Measurements from ENCODE around the gene ADPRHL1. TPM values are rescaled to one million over a fixed set of nuclear protein-coding genes. Genes with fewer than 3 reads are reported as not detected.

ADPRHL1 gene
- total RNA-seq, 1 donor from 2014 or later, result 442 TPM

DNA sequence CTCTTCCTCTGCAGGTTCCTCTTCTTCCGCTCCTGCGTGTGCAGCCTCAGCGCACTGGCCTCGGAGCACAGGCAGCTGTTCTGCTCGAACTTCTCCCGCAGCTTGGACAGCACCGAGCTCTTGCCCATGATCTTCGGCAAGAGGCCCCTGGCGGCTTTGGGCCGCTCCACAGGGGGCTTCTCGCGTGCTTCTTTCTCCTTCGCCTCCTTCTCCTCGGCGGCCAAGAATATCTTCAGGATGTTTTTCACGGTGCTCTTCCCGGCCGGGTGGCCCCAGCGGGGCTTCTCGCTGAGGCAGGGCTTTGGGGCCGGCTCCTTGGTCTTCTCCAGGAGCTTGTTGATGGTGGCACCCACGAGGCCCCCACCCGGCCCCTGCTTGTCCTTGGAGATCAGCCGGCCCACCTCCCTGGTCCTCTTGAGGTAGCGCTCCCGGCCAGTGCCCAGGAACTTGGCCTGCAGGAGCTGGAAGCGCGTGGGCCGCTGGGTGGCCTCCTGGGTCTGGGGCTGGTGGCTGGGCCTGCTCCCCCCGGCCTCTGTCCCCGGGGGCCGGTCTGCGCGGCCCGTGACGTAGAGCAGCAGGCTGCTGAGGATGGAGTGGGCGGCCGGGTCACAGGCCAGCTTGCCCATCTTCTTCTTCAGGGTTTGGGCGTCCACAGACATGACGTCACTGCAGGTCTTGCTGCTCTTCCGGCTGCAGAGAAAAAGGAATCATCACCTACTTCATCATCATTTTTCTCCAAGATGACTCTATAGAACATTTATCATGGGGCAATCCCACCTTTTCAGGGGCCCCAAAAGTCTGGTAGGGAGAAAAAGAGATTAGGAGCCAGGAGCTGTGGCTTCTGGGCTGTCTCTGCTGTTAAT is 45.5 kb downstream of the ADPRHL1 start:
- peak; percentile 46 for DNase-seq
- intact Hi-C loops (cut with micrococcal nuclease), result no loop called here

DNA sequence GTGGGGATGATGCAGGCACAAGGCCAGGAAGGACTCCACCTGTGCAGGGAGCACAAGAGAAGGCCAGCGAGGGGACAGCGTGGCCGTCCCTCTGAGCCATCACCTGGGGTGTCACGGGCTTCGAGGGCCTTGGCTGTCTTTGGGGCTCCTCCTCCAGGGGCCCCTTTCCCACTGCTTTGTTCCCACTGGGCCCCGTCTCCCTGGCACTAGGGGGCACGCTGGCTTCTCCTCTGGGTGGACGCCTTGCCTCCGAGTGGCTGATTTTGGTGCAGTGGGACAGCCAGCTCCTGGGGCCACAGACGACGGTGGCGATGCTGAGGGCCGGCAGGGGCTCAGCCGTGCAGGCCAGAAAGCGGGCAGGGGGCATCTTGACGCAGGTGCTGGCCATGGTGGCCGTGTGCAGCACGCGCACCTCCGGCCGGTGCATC is 46.2 kb downstream of the ADPRHL1 start:
- intact Hi-C loops (cut with micrococcal nuclease), result no loop called here
- no peak for ATAC-seq
- DNase-seq, result no peak

More for the DNA sequence above, 45.5 kb downstream of the ADPRHL1 start:
- no peak for ATAC-seq

DNA sequence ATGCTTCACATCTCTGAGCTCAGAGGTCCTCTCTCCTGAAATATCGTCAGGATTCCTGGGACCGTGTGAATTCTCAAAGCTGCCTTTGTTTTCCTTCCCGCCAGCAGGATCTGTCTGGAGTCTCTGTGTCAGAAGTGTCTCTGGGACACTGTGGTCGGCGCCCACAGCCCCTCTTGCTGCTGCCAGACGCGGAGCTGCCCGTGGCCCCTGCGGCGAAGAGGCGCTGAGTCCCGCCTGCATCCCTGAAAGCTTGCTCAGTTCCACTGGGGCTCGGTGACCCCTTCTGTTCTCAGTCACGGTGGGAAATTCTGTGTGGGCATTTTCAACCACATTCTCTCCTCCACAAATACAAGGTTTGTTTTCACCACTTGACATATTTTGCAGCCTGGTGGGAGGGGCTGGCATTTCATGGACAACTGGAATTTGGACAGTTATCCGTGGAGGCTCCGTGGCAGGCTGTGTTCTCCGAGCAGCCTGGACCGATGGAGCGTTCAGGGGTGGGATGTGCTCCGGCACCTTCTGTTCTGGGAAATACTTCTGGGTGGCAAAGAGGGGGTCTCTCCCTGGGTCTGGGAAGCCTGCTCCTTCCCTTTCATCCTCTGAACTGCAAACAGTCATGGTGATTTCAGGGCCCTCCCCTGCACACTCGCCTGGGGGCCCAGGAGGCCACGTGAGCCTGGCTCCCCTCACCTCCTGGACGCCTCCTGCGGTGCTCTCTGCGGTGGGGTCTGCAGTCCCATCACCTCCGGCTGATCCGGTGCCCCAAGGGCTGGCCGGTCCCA is 46.8 kb downstream of the ADPRHL1 start:
- no peak for DNase-seq
- intact Hi-C loops (cut with micrococcal nuclease), result no loop called here

DNA sequence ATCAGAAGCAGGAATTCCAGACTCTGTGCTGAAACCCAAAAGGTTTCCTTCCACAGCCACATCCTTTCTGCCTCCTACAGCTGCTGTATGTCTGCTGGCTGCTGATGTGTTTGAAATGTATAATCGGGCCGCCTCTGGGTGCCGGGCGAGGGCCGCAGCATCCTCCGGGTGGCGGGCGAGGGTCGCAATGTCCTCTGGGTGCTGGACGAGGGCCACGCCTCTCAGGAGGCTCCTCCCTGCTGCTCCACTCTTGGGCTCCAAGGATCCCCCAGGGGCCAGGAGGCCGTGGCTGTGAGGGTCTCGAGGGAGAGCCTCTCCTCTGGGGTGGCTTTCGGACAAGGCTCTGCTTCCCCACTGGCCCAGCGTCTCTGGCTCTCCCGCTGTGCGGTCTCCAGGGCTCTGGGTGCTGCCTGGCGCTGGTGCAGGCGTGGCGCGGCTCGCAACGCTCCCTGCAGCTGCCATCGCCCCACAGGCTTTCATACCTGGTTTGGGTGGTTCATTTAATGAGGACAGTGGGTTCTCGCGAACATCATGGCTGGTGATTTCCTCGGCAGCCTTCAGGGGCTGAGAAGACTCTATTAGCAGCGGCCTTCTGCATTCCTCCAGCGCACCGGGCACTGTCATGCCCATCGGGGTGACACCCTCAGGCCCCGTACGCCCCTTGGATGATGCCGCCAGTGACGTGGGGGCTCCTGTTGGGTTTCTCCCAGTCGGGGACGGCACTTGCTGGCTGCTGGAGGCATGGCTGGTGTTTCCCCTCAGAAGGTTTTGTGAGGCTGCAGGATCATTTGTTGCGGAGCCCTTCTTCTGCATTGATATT is 47.6 kb downstream of the ADPRHL1 start:
- intact Hi-C loops (cut with micrococcal nuclease), result no loop called here
- ATAC-seq, result no peak
- no peak for DNase-seq

More for the DNA sequence above, 46.8 kb downstream of the ADPRHL1 start:
- ATAC-seq, result no peak

DNA sequence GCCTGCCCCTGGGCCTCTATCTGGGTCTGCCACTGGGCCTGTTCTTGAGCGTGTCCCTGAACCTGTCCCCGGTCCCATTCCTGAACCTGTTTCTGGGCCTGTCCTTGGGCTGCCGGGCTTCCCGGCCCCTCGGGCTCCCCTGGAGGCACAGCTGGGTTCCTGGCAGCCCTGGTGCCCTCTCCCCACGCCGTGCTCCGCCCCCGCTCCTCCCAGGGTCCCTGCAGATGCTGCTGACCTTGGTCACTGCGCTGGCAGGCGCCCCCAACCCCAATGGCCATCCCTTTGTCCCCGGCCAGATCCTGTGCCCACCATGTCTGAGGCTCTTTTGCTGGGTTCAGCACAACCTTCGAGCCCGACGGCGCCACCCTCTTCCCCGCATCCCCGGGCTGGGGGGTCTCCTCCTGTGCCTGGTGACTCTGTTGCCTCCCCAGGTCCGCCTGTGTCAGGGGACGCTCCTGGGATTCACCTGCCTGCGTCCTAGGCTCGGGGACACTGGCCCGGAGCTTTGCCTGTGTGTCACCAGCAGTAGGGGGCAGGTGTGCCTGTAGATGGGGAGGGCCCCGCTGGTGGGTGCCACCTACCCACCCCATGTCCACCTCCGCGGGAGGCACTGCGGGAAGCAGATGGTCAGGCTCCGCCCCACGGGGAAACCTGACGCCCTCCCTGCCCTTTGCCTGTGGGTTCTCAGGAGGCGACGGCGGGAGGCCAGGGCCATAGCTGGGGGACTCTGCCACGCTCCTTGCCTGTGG is 48.4 kb downstream of the ADPRHL1 start:
- no peak for DNase-seq
- ATAC-seq, result no peak
- intact Hi-C loops (cut with micrococcal nuclease), result no loop called here

DNA sequence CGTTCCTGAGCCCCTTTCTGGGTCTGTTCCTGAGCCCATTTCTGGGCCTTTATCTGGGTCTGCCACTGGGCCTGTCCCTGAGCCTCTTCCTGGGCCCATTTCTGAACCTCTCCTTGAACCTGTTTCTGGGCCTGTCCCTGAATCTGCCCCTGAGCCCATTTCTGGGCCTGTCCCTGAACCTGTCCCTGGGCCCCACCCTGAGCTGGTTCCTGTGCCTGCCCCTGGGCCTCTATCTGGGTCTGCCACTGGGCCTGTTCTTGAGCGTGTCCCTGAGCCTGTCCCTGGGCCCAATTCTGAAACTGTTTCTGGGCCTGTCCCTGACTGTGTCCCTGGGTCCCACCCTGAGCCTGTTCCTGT is 48.9 kb downstream of the ADPRHL1 start:
- DNase-seq (no peak), ATAC-seq (no peak)
- intact Hi-C loops (cut with micrococcal nuclease), result no loop called here

DNA sequence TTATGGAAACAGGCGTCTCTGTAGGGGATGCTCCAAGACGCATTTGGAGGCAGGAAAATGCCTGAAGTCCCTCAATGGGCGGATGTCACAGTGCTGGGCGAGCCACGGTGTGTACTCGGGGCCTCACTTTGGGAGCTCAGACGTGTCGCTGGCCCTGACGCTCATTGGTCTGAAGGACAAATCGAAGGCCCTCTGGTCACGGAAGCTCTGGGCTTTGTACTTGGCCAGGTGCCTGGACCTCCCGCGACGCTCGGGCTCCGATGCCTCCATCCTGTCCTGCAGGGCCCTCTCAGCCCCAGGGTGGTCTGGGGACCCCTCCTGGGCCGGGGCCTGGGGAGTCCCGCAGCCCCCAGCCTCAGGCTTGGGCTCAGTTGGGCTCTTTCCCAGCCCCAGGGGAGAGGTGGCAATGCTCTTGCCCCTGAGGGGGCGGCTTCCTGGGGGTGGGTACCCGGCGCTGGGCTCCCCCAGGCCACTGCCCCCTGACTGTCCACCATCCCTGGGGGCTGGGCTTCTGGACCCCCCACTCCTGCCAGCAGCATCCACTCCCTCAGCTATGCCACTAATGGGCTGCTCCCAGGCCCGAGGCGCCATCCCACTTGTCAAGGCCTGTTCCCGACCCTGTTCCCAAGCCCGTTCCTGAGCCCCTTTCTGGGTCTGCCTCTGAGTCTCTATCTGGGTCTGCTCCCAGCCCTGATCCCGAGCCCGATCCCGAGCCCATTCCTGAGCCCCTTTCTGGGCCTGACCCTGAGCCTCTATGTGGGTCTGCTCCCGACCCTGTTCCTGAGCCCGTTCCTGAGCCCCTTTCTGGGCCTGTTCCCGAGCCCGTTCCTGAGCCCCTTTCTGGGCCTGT is 49.8 kb downstream of the ADPRHL1 start:
- peak; percentile 48 for DNase-seq
- peak; percentile 6 for ATAC-seq
- intact Hi-C loops (cut with micrococcal nuclease), result no loop called here

DNA sequence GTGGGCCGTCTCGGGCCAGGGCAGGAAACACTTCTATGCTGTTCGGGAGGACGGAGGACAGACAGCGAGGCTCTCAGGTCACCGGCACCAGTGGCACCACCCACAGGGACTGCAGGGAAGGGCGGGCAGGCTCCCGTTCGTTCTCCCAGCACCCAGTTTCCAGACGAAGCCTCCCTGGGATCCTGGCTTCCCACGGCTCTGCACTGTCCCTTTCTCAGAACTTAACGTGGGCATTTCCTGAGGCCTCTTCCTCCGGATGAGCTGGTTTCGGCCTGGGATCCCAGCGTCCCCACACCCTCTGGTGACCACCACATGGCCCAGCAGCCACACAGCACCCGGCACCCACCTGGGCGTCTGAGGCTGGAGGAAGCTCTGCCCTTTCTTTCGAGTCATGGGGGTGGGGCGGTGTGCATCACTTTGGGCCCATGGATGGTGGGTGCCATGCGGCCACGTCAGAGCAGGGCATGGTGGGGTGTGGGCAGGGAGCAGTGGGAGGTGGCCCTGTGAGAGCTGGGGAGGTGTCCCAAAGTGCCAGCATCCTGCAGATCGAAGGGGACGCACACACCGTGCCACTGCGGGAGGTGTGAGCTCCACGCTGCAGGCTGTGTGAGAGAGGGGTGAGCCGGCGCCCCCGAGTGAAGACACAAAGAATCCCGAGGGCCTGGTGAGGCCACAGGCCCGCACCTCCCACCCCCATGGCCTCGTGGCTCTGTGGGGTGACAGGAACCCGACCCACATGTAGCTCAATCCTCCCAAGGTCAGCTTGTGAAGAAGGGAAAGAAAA is 50.6 kb downstream of the ADPRHL1 start:
- DNase-seq, result peak; percentile 50
- peak; percentile 1 for ATAC-seq
- intact Hi-C loops (cut with micrococcal nuclease), result no loop called here

DNA sequence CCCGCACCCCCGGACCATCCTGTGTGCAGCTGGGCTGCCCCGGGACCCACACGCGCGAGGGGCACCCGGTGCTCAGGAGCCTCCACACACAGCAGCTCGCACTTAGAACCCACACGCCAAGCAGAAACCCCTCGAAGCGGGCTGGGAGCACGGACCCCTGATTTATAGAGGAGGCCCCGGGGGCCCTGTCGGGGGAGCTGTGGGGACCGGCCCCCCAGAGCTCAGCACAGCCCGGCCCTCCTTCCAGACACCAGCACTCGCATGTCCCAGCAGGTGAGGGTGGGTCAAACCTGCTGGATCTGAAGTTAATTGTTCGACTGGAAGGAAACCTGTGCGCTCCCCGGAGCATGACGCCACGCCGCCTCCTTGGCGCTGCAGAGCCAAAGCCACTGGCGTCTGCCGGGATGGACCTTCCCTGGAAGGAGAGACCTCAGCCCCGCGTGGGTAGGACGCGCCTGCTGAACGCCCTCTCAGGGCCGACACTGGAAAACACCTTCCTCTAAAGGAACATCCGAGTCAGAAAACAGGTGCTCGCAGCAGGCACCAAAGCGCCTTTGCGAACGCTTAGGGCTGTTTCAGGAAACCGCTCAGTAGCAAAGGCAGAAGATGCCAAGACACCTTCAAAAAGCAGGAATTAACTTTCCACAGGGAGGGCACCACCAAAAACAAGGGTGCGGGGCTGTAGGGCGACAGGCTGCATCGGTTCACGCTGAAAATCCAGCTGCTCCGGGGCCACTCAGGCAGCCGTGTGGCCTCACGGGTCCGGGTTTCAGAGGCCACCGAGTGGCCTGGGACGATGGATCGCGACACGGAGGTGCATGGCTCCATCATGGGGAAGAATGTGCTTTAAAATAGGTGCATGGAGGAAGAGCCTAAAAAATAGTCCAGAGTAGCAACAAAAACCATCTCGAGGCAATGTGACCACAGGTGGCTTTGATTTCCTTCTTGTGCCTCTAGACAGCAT is 51.6 kb downstream of the ADPRHL1 start:
- ATAC-seq (peak; percentile 8), DNase-seq (peak; percentile 50)
- intact Hi-C loops (cut with micrococcal nuclease), result no loop called here

DNA sequence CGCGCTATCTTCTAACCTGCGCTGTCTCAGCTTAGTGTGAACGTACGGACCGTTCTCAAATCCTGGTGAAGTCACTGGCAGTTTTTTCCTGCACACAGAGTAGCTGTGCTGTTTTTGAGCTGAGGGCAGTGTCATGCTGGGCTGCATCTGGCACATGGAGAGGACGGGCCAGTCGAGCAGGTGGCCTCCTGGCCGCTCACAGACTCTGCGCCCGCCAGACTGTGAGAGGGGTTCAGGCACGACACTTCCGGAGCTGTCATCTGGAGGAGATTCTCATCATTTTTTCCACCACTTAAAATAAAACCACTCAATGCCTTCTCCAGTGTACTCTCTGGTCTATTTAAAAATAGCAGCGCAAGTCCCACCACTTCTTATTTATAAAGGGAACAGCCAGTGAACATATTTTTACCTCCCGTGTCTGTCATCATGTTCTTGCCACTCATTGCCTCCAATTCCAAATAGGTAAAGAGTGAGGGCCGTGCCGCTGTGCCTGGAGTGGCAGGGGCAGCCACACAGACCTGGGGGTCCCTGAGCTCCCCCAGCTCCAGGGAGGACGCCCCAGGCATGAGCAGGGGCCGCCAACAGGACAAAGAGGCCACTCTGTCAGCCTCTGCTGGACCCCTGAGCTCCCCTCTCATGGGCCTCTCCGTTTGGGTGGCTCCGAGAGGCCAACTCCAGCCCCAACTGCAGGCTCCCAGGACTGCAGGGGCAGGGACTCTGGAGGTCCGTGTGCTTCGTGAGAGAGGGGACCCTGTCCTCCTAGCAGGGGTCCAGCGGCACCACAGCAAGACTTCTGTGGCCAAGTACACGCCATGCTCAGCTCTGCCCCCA is 52.5 kb downstream of the ADPRHL1 start:
- DNase-seq, result peak; percentile 88
- peak; percentile 80 for ATAC-seq
- intact Hi-C loops (cut with micrococcal nuclease), result no loop called here

DNA sequence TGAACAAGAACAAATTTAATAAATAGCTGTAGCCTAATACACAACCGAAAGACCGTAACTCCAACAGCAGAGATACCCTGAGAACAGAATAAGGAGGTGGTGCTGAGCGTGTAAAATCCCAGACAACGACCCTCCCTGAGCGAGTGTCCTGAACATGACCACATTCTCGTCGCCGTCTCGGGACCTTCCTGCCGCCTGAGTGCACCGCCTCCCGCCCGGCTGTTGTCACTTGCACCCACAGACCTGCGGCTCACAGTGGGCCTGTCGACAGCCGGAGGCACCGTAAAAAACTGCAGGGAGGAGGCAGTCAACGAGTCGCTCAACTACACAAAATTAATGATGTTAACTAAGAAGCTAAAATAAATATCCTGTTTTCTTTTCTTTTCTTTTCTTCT is 53.5 kb downstream of the ADPRHL1 start:
- intact Hi-C loops (cut with micrococcal nuclease), result no loop called here
- ATAC-seq (no peak), DNase-seq (no peak)

DNA sequence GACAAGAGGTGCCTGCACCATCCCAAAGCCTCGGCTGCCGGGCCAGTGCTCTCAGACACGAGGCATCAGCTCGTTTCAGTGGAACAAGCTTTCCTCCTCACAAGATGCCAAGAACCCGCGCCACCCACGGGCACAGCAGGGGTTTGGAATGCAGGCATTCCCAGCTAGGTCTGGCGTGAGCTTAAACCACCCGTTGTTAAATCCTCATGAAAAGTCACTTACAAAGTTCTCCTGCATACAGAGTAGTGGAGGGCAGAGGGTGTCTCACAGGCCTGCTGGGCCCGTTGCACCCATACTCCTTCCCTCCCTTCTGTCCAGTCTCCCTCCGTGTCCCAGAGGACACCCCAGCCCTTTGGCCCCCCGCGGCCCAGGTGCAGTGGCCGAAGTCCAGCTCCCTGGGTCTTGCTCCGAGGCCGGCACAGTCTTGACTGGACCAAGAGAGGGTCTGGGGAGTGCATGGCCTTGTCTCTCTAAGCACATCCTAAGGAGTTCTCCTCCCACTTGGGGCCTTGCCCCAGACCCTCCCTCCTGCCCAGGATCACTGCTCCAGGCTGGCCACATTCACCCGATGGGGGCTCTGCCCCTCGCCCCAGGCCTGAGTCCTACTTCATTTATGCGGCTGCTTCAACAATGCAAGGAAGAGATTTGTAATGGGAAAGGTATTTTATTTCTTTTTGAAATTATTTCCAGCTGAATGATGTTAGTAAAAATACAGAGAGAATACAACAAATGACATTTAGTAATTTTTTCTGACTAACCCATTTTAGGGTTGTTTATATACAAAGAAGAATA is 54.1 kb downstream of the ADPRHL1 start:
- DNase-seq (no peak), ATAC-seq (no peak)
- intact Hi-C loops (cut with micrococcal nuclease), result no loop called here

DNA sequence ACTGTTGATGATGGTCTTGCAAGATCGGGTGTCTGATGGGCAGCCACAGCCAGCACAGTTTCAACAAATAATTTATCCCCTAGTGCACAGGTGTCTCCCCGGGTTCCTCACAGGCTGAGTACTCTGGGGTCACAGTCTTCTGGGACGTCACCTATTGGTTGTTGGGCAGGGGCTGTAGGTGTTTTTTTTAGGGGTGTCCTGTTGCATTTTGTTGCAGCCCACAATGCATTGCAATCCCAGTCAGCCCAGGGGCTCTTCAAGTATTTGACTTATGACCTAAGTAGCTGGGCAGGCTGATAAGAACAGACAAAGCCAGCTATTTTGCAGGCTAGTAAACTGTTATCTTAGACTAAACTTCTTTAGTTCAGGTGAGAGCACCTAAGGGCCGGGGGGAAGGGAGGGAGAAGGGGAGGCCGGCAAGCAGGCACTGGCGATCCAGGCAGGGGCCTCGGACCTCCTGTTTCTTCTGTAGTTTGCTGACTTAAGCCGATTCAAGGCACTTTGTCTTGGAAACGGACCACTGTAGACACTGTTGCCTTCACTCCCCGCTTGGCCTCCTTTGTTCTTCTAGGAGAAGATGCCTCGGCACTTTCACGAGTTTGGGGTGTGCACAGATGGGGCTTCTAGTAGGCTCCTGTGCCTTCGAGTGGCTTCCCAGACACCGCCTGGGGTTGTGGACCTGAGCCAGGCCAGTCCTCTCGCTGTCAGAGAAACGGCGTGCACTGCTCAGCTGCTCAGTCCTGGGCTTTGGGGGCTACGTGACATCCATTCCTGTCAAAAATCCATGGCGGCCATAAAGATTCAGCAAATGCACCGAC is 55.5 kb downstream of the ADPRHL1 start:
- DNase-seq (no peak), ATAC-seq (no peak)
- intact Hi-C loops (cut with micrococcal nuclease), result no loop called here

DNA sequence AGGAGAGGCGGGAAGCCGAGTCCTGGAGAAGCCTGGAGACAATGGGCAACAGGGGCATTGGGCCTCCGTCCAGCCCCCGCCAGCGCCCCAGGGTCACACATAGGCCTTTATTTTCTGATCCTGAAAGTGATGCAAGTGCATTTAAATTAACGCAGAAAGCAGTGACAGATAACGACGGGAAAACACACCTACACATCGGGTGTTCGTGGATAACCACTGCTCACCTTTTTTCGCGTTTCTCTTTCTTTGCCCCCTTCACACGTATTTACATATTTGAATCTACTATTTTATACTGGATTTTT is 59.0 kb downstream of the ADPRHL1 start:
- intact Hi-C loops (cut with micrococcal nuclease), result no loop called here
- ATAC-seq (no peak), DNase-seq (no peak)

Data from left ventricle myocardium superior (tissue), 1 donor.